NCI-H446 treated with DMSO at 0.1 percent for 48 hours (cell line): Measurements from ENCODE around the gene CATSPERE.
A peak's percentile ranks its signal among the peaks of the same experiment; 100 is the strongest.
"Not testable (repeated sequence)": the region's sequence is repeated elsewhere in the genome, so short reads cannot be mapped to it uniquely, and the experiment has no call there.

Experiments used
- DNase-seq: peaks from one replicate; lab custom pipeline; 2025; lab: John Stamatoyannopoulos, UW

The CATSPERE gene

GRCh38 chr1:244449936-244450508 lies 11.1 kb upstream of the CATSPERE start:
- no peak for DNase-seq

- DNase-seq = peak; percentile 26
Observed at GRCh38 chr1:244450597-244451538, 10.2 kb upstream of the CATSPERE start.

GRCh38 chr1:244451539-244451950 lies 9.5 kb upstream of the CATSPERE start, which contains the start of gene ADSS2:
ADSS2 (minus strand) TSS chr1:244451909; CDS start chr1:244451817, 92 bp downstream.
- no peak for DNase-seq

- DNase-seq = peak; percentile 98
Observed at GRCh38 chr1:244451951-244452795, 8.9 kb upstream of the CATSPERE start.

GRCh38 chr1:244454412-244454811 lies 6.7 kb upstream of the CATSPERE start:
- no peak for DNase-seq

GRCh38 chr1:244456586-244456985 lies 4.5 kb upstream of the CATSPERE start:
- no peak for DNase-seq

- DNase-seq = no peak
Observed at GRCh38 chr1:244458781-244459180, 2.3 kb upstream of the CATSPERE start.

- no peak for DNase-seq
Observed at GRCh38 chr1:244460197-244460596, 876 bp upstream of the CATSPERE start.

- DNase-seq = no peak
Observed at GRCh38 chr1:244466724-244467123, 5.7 kb downstream of the CATSPERE start.

- DNase-seq = no peak
Observed at GRCh38 chr1:244473059-244473605, 12.1 kb downstream of the CATSPERE start.

GRCh38 chr1:244484971-244485370 lies 23.9 kb downstream of the CATSPERE start:
- DNase-seq = not testable (repeated sequence)

- DNase-seq = no peak
Observed at GRCh38 chr1:244494653-244495052, 33.6 kb downstream of the CATSPERE start.

GRCh38 chr1:244496186-244496585 lies 35.1 kb downstream of the CATSPERE start:
- no peak for DNase-seq

- no peak for DNase-seq
Observed at GRCh38 chr1:244497805-244498204, 36.7 kb downstream of the CATSPERE start.

- DNase-seq = not testable (repeated sequence)
Observed at GRCh38 chr1:244499484-244499883, 38.4 kb downstream of the CATSPERE start.

- not testable (repeated sequence) for DNase-seq
Observed at GRCh38 chr1:244500515-244500914, 39.4 kb downstream of the CATSPERE start.

- no peak for DNase-seq
Observed at GRCh38 chr1:244502630-244503029, 41.6 kb downstream of the CATSPERE start.

- no peak for DNase-seq
Observed at GRCh38 chr1:244513493-244513892, 52.4 kb downstream of the CATSPERE start.

GRCh38 chr1:244515680-244516079 lies 54.6 kb downstream of the CATSPERE start:
- no peak for DNase-seq

- DNase-seq = no peak
Observed at GRCh38 chr1:244536316-244536715, 75.2 kb downstream of the CATSPERE start.

GRCh38 chr1:244545511-244545910 lies 84.4 kb downstream of the CATSPERE start:
- no peak for DNase-seq

GRCh38 chr1:244548558-244549115 lies 87.6 kb downstream of the CATSPERE start:
- DNase-seq = no peak
